GM18870 (cell line): ENCODE results near the gene MBL2.

Source experiments
- ATAC-seq: cut with Tn5 transposase; IDR thresholded peaks from one replicate; pipeline ENCODE4 v1.9.1; 2021; ENCODE audit warnings: moderate library complexity; ENCODE audit not compliant: unreplicated experiment

MBL2 gene

GRCh38 chr10:52772623-52773022, at the start of gene MBL2:
Gene MBL2 (minus strand): TSS chr10:52772784. CDS start chr10:52771635, 1,149 bp downstream.
- ATAC-seq = no peak

GRCh38 chr10:52820309-52820708, 47.7 kb upstream of the MBL2 start:
- ATAC-seq = no peak

GRCh38 chr10:52818019-52818418, 45.4 kb upstream of the MBL2 start:
- peak; percentile 99 for ATAC-seq

- peak; percentile 28 for ATAC-seq
Observed at GRCh38 chr10:52814506-52814905, 41.9 kb upstream of the MBL2 start.

- no peak for ATAC-seq
Observed at GRCh38 chr10:52811776-52812175, 39.2 kb upstream of the MBL2 start.

GRCh38 chr10:52810761-52811160, 38.2 kb upstream of the MBL2 start:
- no peak for ATAC-seq

- ATAC-seq = peak; percentile 84
Observed at GRCh38 chr10:52807803-52808202, 35.2 kb upstream of the MBL2 start.

GRCh38 chr10:52805414-52806285, 33.1 kb upstream of the MBL2 start:
- no peak for ATAC-seq

- ATAC-seq = no peak
Observed at GRCh38 chr10:52801947-52802346, 29.4 kb upstream of the MBL2 start.

GRCh38 chr10:52786098-52786497, 13.5 kb upstream of the MBL2 start:
- ATAC-seq = no peak

GRCh38 chr10:52785418-52785817, 12.8 kb upstream of the MBL2 start:
- no peak for ATAC-seq

GRCh38 chr10:52783726-52784125, 11.1 kb upstream of the MBL2 start:
- ATAC-seq = no peak

GRCh38 chr10:52782554-52782953, 10.0 kb upstream of the MBL2 start:
- ATAC-seq = no peak

- peak; percentile 6 for ATAC-seq
Observed at GRCh38 chr10:52780391-52781155, 8.0 kb upstream of the MBL2 start.

GRCh38 chr10:52779541-52780390, 7.2 kb upstream of the MBL2 start:
- ATAC-seq = peak; percentile 89

GRCh38 chr10:52778511-52779392, 6.2 kb upstream of the MBL2 start:
- ATAC-seq = no peak

GRCh38 chr10:52777414-52777813, 4.8 kb upstream of the MBL2 start:
- ATAC-seq = no peak

- ATAC-seq = no peak
Observed at GRCh38 chr10:52776471-52776903, 3.9 kb upstream of the MBL2 start.

- ATAC-seq = no peak
Observed at GRCh38 chr10:52775132-52775647, 2.6 kb upstream of the MBL2 start.

GRCh38 chr10:52774600-52775106, 2.1 kb upstream of the MBL2 start:
- no peak for ATAC-seq
